MCF 10A (cell line): ENCODE data around the gene POC1B. TPM values are rescaled to one million over a fixed set of nuclear protein-coding genes. Genes with fewer than 3 reads are reported as not detected.

Experiments
- BruUV-seq: library from RNA; stranded (reverse); fragments of 400-500 nt; replicated peaks from 2 replicates; lab custom pipeline; 2021; lab: Mats Ljungman, UMichigan
- CTCF ChIA-PET: fragments of 300-600 bp; sonication (Branson Sonifier 250); formaldehyde crosslinking; extraction: SDS; loops from one replicate; lab custom pipeline; 2021; ENCODE audit warnings: antibody characterized with exemption, inconsistent platforms; lab: Yijun Ruan, JAX
- POLR2A ChIA-PET: fragments of 300-600, 350-650 bp; sonication (Branson Sonifier 250); formaldehyde crosslinking; extraction: SDS; loops from one replicate; lab custom pipeline; 2020; ENCODE audit warnings: antibody characterized with exemption, inconsistent platforms; lab: Yijun Ruan, JAX
- DNase-seq: peaks from one replicate; pipeline ENCODE4 v3.0.0-alpha.2; 2018; ENCODE audit not compliant: unreplicated experiment
- H3K27ac Mint-ChIP-seq: one replicate; pipeline ENCODE4 v1.8.0; 2022; ENCODE audit warnings: mild to moderate bottlenecking, low read depth, mixed read lengths; ENCODE audit not compliant: unreplicated experiment
- H3K27me3 Mint-ChIP-seq: one replicate; pipeline ENCODE4 v1.8.0; 2022; ENCODE audit warnings: mixed read lengths; ENCODE audit not compliant: insufficient read depth, unreplicated experiment
- H3K36me3 Mint-ChIP-seq: one replicate; pipeline ENCODE4 v1.8.0; 2022; ENCODE audit warnings: mild to moderate bottlenecking, moderate library complexity, mixed read lengths; ENCODE audit not compliant: insufficient read depth, unreplicated experiment
- H3K4me1 Mint-ChIP-seq: one replicate; pipeline ENCODE4 v1.8.0; 2022; ENCODE audit warnings: mixed read lengths; ENCODE audit not compliant: insufficient read depth, unreplicated experiment
- H3K4me3 Mint-ChIP-seq: one replicate; pipeline ENCODE4 v1.8.0; 2022; ENCODE audit warnings: mild to moderate bottlenecking, moderate library complexity, mixed read lengths; ENCODE audit not compliant: unreplicated experiment
- H3K9me3 Mint-ChIP-seq: one replicate; pipeline ENCODE4 v1.8.0; 2022; ENCODE audit warnings: mixed read lengths; ENCODE audit not compliant: unreplicated experiment
- CTCF ChIP-seq: fragments of 200-600 bp; IDR thresholded peaks from one replicate; pipeline ENCODE4 v1.8.0; 2022; ENCODE audit warnings: antibody characterized with exemption, mild to moderate bottlenecking; ENCODE audit not compliant: unreplicated experiment
- intact Hi-C: fragments of 100-400 bp; cut with micrococcal nuclease; formaldehyde crosslinking; loops from 2 replicates; pipeline ENCODE4 v1.14.1; 2022
- total RNA-seq: library from RNA; stranded (reverse); gene quantifications from 2 replicates; pipeline ENCODE4 v1.2.3, GENCODE V29; 2022

Gene POC1B
- total RNA-seq, 1 experiment from 2014 or later, result 14.8 TPM

GRCh38 chr12:89567691-89568239, 41.9 kb upstream of the POC1B start:
- Mint-ChIP-seq H3K27ac (peak overlapping the region; percentile 80), H3K36me3 (peaks cover 6% of the 10 kb centered on the region), H3K9me3 (no peaks in the 10 kb centered on the region), H3K27me3 (no peaks in the 10 kb centered on the region), H3K4me3 (peak overlapping the region; percentile 20), H3K4me1 (peaks cover 61% of the 10 kb centered on the region)
- ChIA-PET CTCF (interaction anchor here (1.3 kb wide), 1 partner anchor 24 kb away, joined by 5 read pairs; no protein-coding TSS in a partner anchor), POLR2A (interaction anchor here (0.7 to 2.1 kb wide), 7 partner anchors 10 to 141 kb away, joined by 3 to 16 read pairs (median 3); partner anchors contain the start of genes ATP2B1 and GALNT4)
- no TSS peak for BruUV-seq
- no peak for TF ChIP-seq CTCF
- intact Hi-C loops, result no loop called here
- DNase-seq, result peak; percentile 65

- CTCF ChIA-PET, result interaction anchor here (0.6 to 1.5 kb wide), 7 partner anchors 9 to 484 kb away, joined by 3 to 7 read pairs (median 3); no protein-coding TSS in a partner anchor
- Mint-ChIP-seq H3K4me1 (peaks cover 51% of the 10 kb centered on the region), H3K4me3 (peak overlapping the region; percentile 2)
Measured at GRCh38 chr12:89566615-89567014, 40.8 kb upstream of the POC1B start.

GRCh38 chr12:89565002-89565401, 39.2 kb upstream of the POC1B start:
- H3K9me3 Mint-ChIP-seq, result no peaks in the 10 kb centered on the region
- TF ChIP-seq CTCF, result no peak
- DNase-seq, result no peak
- ChIA-PET CTCF (interaction anchor here (0.6 to 1.5 kb wide), 2 partner anchors 25 to 541 kb away, joined by 4 to 7 read pairs; no protein-coding TSS in a partner anchor), POLR2A (interaction anchor here (0.6 to 2.2 kb wide), 3 partner anchors 15 to 192 kb away, joined by 3 to 15 read pairs (median 6); partner anchors contain the start of gene ATP2B1)
- no peak overlapping the region for H3K4me3 Mint-ChIP-seq
- H3K36me3 Mint-ChIP-seq, result peaks cover 3% of the 10 kb centered on the region
- H3K27ac Mint-ChIP-seq, result no peak overlapping the region
- no TSS peak for BruUV-seq
- intact Hi-C loops, result no loop called here
- H3K4me1 Mint-ChIP-seq, result peaks cover 39% of the 10 kb centered on the region
- H3K27me3 Mint-ChIP-seq, result no peaks in the 10 kb centered on the region

More at GRCh38 chr12:89566615-89567014, 40.8 kb upstream of the POC1B start:
- POLR2A ChIA-PET, result interaction anchor here (0.7 to 2.2 kb wide), 10 partner anchors 9 to 202 kb away, joined by 3 to 16 read pairs (median 4); partner anchors contain the start of gene ATP2B1
- no peaks in the 10 kb centered on the region for H3K9me3 Mint-ChIP-seq
- intact Hi-C loops, result no loop called here
- no peaks in the 10 kb centered on the region for H3K27me3 Mint-ChIP-seq
- peak overlapping the region; percentile 80 for H3K27ac Mint-ChIP-seq
- DNase-seq, result peak; percentile 67
- peaks cover 6% of the 10 kb centered on the region for H3K36me3 Mint-ChIP-seq
- no peak for TF ChIP-seq CTCF
- BruUV-seq, result no TSS peak

- no peaks in the 10 kb centered on the region for H3K9me3 Mint-ChIP-seq
- H3K36me3 Mint-ChIP-seq, result no peaks in the 10 kb centered on the region
- DNase-seq, result no peak
- H3K27ac Mint-ChIP-seq, result no peak overlapping the region
- no peak overlapping the region for H3K4me3 Mint-ChIP-seq
- CTCF ChIA-PET, result interaction anchor here (0.5 to 1.3 kb wide), 3 partner anchors 16 to 810 kb away, joined by 3 to 4 read pairs (median 3); no protein-coding TSS in a partner anchor
- no peaks in the 10 kb centered on the region for H3K27me3 Mint-ChIP-seq
- intact Hi-C loops, result no loop called here
- BruUV-seq, result no TSS peak
- POLR2A ChIA-PET, result interaction anchor here (0.5 kb wide), 1 partner anchor 982 kb away, joined by 3 read pairs; no protein-coding TSS in a partner anchor
- H3K4me1 Mint-ChIP-seq, result no peaks in the 10 kb centered on the region
- TF ChIP-seq CTCF, result no peak
Measured at GRCh38 chr12:89559753-89560152, 33.9 kb upstream of the POC1B start.
